A549 (cell line): ENCODE results near the gene INPP5A. TPM values are rescaled to one million over a fixed set of nuclear protein-coding genes. Genes with fewer than 3 reads are reported as not detected.
"Not testable (repeated sequence)": the region's sequence is repeated elsewhere in the genome, so short reads cannot be mapped to it uniquely, and the experiment has no call there.

Source experiments
- ATAC-seq, 2 experiments: fragments of 200-7000 bp in 1 of 2; fragments of >200 bp in 1 of 2; cut with Nextera tagmentation in 1 of 2; cut with Tn5 transposase in 1 of 2; 3 replicates each; pipeline versions ENCODE4 v1.8.0 to v1.9.1; 2018 to 2020; ENCODE audit warnings: mild to moderate bottlenecking in 1 of 2, moderate library complexity in 1 of 2
- CTCF ChIA-PET: fragments of 300-600 bp; sonication (Branson Sonifier 250); formaldehyde crosslinking; extraction: SDS; loops from one replicate; lab custom pipeline; 2021; ENCODE audit warnings: antibody characterized with exemption, inconsistent platforms; lab: Yijun Ruan, JAX
- POLR2A ChIA-PET: fragments of 350-600 bp; formaldehyde crosslinking; extraction: SDS; loops from one replicate; lab custom pipeline; 2021; ENCODE audit warnings: antibody characterized with exemption, inconsistent platforms; lab: Yijun Ruan, JAX
- DNase-seq, 2 experiments: peaks; one replicate each; pipeline versions ENCODE4 v3.0.0 to v3.0.0-alpha.2; 2011 to 2016; ENCODE audit warnings: low read depth in 1 of 2, low spot score in 1 of 2
- FAIRE-seq: peaks from 2 replicates; lab custom pipeline; 2011; peaks lifted over from hg19 to GRCh38; lab: Jason Lieb, UNC
- H3K27ac ChIP-seq, 2 experiments: fragments of >200 bp; sonication (Bioruptor Twin); formaldehyde crosslinking; 3 replicates each; pipeline ENCODE4 v1.5.1; 2016 to 2017
- H3K4me1 ChIP-seq: fragments of >200 bp; sonication (Bioruptor Twin); formaldehyde crosslinking; 3 replicates; pipeline ENCODE4 v1.6.1; 2016
- H3K4me2 ChIP-seq: fragments of >200 bp; sonication (Bioruptor Twin); formaldehyde crosslinking; 3 replicates; pipeline ENCODE4 v1.6.1; 2016
- H3K4me3 ChIP-seq: fragments of >200 bp; sonication (Bioruptor Twin); formaldehyde crosslinking; 3 replicates; pipeline ENCODE4 v1.5.1; 2016
- H3K9me3 ChIP-seq: fragments of >200 bp; sonication (Bioruptor Twin); formaldehyde crosslinking; 3 replicates; pipeline ENCODE4 v1.6.1; 2016
- EHF ChIP-seq: fragments of 250-450 bp; sonication (Bioruptor Pico); IDR thresholded peaks from 2 replicates; pipeline ENCODE4 v1.5.0; 2020; ENCODE audit warnings: mild to moderate bottlenecking
- ELK1 ChIP-seq: fragments of 150-350 bp; IDR thresholded peaks from 2 replicates; pipeline ENCODE4 v1.6.1; 2014; ENCODE audit warnings: low read depth, mild to moderate bottlenecking, low read length
- EP300 ChIP-seq, 2 experiments: fragments of >200 bp; sonication (Bioruptor Twin); formaldehyde crosslinking; IDR thresholded peaks; 2 replicates in 1 of 2; 3 replicates in 1 of 2; pipeline ENCODE4 v1.6.1; 2016 to 2017
- NPAS2 ChIP-seq: fragments of 250-450 bp; sonication (Bioruptor Pico); IDR thresholded peaks from 2 replicates; pipeline ENCODE4 v1.8.0; 2022; ENCODE audit warnings: mild to moderate bottlenecking, moderate library complexity, borderline replicate concordance
- WGBS: methylation state at CpG from one replicate; pipeline ENCODE4 v1.1.6; 2017; ENCODE audit errors: missing lambda C conversion rate; 5-methylcytosine and 5-hydroxymethylcytosine counted together
- polyA plus RNA-seq, 4 experiments: library from polyadenylated mRNA; depleted of rRNA in 3 of 4; stranded (reverse); fragments of >200 nt; fragmentation: RNase III in 1 of 4; extraction: RNeasy Plus Mini Kit Qiagen cat#74134 plus additional on column Dnase treatment in 1 of 4; gene quantifications; 2 replicates in 3 of 4; 3 replicates in 1 of 4; pipeline ENCODE4 v1.2.3, GENCODE V29; 2011 to 2017
- TF ChIP-seq, protein P1 (sequence below): IDR thresholded peaks from 2 replicates; pipeline ENCODE4 v1.6.1; 2012
- TF ChIP-seq, protein P2 (sequence below): fragments of 200-600 bp; sonication (generic); IDR thresholded peaks from 2 replicates; pipeline ENCODE4 v1.6.1; 2016; ENCODE audit warnings: antibody characterized with exemption, mild to moderate bottlenecking, moderate library complexity

INPP5A gene
- polyA plus RNA-seq, 2 of the 4 experiments (the other 2 are of a cell fraction): 13.7 to 15.1 TPM

GRCh38 chr10:132770061-132771021, 232.8 kb downstream of the INPP5A start:
- ChIA-PET POLR2A (no interaction called here), CTCF (interaction anchor here (0.6 to 1.0 kb wide), 2 partner anchors 15 to 116 kb away, joined by 3 to 4 read pairs; no protein-coding TSS in a partner anchor)

GRCh38 chr10:132772816-132773215, 235.2 kb downstream of the INPP5A start:
- H3K27ac ChIP-seq, DNase-seq, H3K4me2 ChIP-seq, H3K4me3 ChIP-seq, H3K9me3 ChIP-seq, POLR2A ChIA-PET, CTCF ChIA-PET, FAIRE-seq, ATAC-seq: not testable (repeated sequence)
- peaks cover 14% of the 10 kb centered on the region for H3K4me1 ChIP-seq
- WGBS: 95% methylated on average over 20 of the region's 25 CpGs

More at GRCh38 chr10:132770061-132771021, 232.8 kb downstream of the INPP5A start:
- Histone ChIP-seq H3K27ac (no peak overlapping the region), H3K4me1 (peaks cover 8% of the 10 kb centered on the region), H3K4me2 (no peak overlapping the region), H3K9me3 (no peaks in the 10 kb centered on the region), H3K4me3 (no peak overlapping the region)
- 92% methylated on average over 43 of the region's 45 CpGs for WGBS
- TF ChIP-seq EHF (CRISPR knock-in tag): no peak
- TF ChIP-seq, protein P1, sequence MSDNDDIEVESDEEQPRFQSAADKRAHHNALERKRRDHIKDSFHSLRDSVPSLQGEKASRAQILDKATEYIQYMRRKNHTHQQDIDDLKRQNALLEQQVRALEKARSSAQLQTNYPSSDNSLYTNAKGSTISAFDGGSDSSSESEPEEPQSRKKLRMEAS: no peak
- no peak for FAIRE-seq
- ATAC-seq: no peak
- no peak for DNase-seq

- TF ChIP-seq EP300 (IDR thresholded peaks at IDR 0.05): no peak
- no peak for TF ChIP-seq NPAS2
- no peak for TF ChIP-seq ELK1
- TF ChIP-seq, protein P2, sequence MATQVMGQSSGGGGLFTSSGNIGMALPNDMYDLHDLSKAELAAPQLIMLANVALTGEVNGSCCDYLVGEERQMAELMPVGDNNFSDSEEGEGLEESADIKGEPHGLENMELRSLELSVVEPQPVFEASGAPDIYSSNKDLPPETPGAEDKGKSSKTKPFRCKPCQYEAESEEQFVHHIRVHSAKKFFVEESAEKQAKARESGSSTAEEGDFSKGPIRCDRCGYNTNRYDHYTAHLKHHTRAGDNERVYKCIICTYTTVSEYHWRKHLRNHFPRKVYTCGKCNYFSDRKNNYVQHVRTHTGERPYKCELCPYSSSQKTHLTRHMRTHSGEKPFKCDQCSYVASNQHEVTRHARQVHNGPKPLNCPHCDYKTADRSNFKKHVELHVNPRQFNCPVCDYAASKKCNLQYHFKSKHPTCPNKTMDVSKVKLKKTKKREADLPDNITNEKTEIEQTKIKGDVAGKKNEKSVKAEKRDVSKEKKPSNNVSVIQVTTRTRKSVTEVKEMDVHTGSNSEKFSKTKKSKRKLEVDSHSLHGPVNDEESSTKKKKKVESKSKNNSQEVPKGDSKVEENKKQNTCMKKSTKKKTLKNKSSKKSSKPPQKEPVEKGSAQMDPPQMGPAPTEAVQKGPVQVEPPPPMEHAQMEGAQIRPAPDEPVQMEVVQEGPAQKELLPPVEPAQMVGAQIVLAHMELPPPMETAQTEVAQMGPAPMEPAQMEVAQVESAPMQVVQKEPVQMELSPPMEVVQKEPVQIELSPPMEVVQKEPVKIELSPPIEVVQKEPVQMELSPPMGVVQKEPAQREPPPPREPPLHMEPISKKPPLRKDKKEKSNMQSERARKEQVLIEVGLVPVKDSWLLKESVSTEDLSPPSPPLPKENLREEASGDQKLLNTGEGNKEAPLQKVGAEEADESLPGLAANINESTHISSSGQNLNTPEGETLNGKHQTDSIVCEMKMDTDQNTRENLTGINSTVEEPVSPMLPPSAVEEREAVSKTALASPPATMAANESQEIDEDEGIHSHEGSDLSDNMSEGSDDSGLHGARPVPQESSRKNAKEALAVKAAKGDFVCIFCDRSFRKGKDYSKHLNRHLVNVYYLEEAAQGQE: no peak
- CTCF ChIA-PET: interaction anchor here (0.6 kb wide), 1 partner anchor 204 kb away, joined by 3 read pairs; no protein-coding TSS in a partner anchor
- H3K4me1 ChIP-seq: peaks cover 14% of the 10 kb centered on the region
- no peak for FAIRE-seq
- DNase-seq: no peak
- POLR2A ChIA-PET: no interaction called here
- 83% methylated on average over 21 of the region's 29 CpGs for WGBS
- H3K27ac ChIP-seq: peak overlapping the region; percentile 55 to 81; a peak in 4 of 6 replicates
- H3K9me3 ChIP-seq: no peaks in the 10 kb centered on the region
- H3K4me2 ChIP-seq: no peak overlapping the region; the same call in 2 of the 3 replicates
- no peak overlapping the region for H3K4me3 ChIP-seq
- ATAC-seq: peak; percentile 62 to 73
These were observed 236.8 kb downstream of the INPP5A start for GRCh38 chr10:132774181-132774901.
